H54 (cell line): ENCODE data around the gene FRMPD2.
"Not testable (repeated sequence)": the region's sequence is repeated elsewhere in the genome, so short reads cannot be mapped to it uniquely, and the experiment has no call there.

Experiments used
- DNase-seq: peaks from one replicate; pipeline ENCODE4 v3.0.0; 2011; ENCODE audit warnings: low spot score, mixed read lengths; ENCODE audit not compliant: insufficient read length
- FAIRE-seq: peaks from 3 replicates; lab custom pipeline; 2011; peaks lifted over from hg19 to GRCh38; lab: Jason Lieb, UNC
- POLR2A ChIP-seq: IDR thresholded peaks from 2 replicates; pipeline ENCODE4 v1.6.1; 2011; ENCODE audit warnings: low read depth, mild to moderate bottlenecking, low read length

Gene FRMPD2

GRCh38 chr10:48282829-48283228, 8.3 kb upstream of the FRMPD2 start:
- DNase-seq (no peak), FAIRE-seq (no peak)
- TF ChIP-seq POLR2A = no peak

- not testable (repeated sequence) for FAIRE-seq, DNase-seq
Measured at GRCh38 chr10:48281697-48282096, 7.2 kb upstream of the FRMPD2 start.

- no peak for TF ChIP-seq POLR2A
- FAIRE-seq (no peak), DNase-seq (no peak)
Measured at GRCh38 chr10:48279081-48279751, 4.7 kb upstream of the FRMPD2 start.

- no peak for FAIRE-seq
- no peak for TF ChIP-seq POLR2A
- DNase-seq = no peak
Measured at GRCh38 chr10:48277093-48277492, 2.6 kb upstream of the FRMPD2 start.

- no peak for FAIRE-seq
- no peak for TF ChIP-seq POLR2A
Measured at GRCh38 chr10:48273741-48274140, 755 bp downstream of the FRMPD2 start.

GRCh38 chr10:48272682-48273081, 1.8 kb downstream of the FRMPD2 start:
- no peak for TF ChIP-seq POLR2A
- no peak for DNase-seq
- FAIRE-seq = no peak

More at GRCh38 chr10:48273741-48274140, 755 bp downstream of the FRMPD2 start:
- DNase-seq = no peak

GRCh38 chr10:48271047-48271730, 3.3 kb downstream of the FRMPD2 start:
- no peak for FAIRE-seq
- no peak for DNase-seq
- TF ChIP-seq POLR2A = no peak

GRCh38 chr10:48266528-48266927, 8.0 kb downstream of the FRMPD2 start:
- DNase-seq = no peak
- no peak for TF ChIP-seq POLR2A
- FAIRE-seq = no peak

- FAIRE-seq = no peak
- no peak for TF ChIP-seq POLR2A
Measured at GRCh38 chr10:48258105-48258504, 16.4 kb downstream of the FRMPD2 start.

GRCh38 chr10:48257407-48257961, 17.0 kb downstream of the FRMPD2 start:
- no peak for DNase-seq
- TF ChIP-seq POLR2A = no peak
- no peak for FAIRE-seq

More at GRCh38 chr10:48258105-48258504, 16.4 kb downstream of the FRMPD2 start:
- DNase-seq = no peak

GRCh38 chr10:48255722-48256121, 18.8 kb downstream of the FRMPD2 start:
- no peak for FAIRE-seq
- TF ChIP-seq POLR2A = no peak
- no peak for DNase-seq

GRCh38 chr10:48254750-48255512, 19.6 kb downstream of the FRMPD2 start:
- no peak for TF ChIP-seq POLR2A
- no peak for FAIRE-seq

GRCh38 chr10:48253970-48254657, 20.4 kb downstream of the FRMPD2 start:
- TF ChIP-seq POLR2A = no peak
- FAIRE-seq (no peak), DNase-seq (peak; percentile 26)

More at GRCh38 chr10:48254750-48255512, 19.6 kb downstream of the FRMPD2 start:
- DNase-seq = no peak
